ENCODE results near the gene C12orf43. TPM values are rescaled to one million over a fixed set of nuclear protein-coding genes. Genes with fewer than 3 reads are reported as not detected.

The C12orf43 gene
- total RNA-seq, 1 experiment from 2014 or later: 15.5 TPM

- DNase-seq (ENCODE audit: low spot score): no peak
Observed at GRCh38 chr12:120999191-121000120, 16.8 kb downstream of the C12orf43 start.

GRCh38 chr12:120998435-120998834, 17.9 kb downstream of the C12orf43 start:
- no peak for DNase-seq (ENCODE audit: low spot score)

DNA sequence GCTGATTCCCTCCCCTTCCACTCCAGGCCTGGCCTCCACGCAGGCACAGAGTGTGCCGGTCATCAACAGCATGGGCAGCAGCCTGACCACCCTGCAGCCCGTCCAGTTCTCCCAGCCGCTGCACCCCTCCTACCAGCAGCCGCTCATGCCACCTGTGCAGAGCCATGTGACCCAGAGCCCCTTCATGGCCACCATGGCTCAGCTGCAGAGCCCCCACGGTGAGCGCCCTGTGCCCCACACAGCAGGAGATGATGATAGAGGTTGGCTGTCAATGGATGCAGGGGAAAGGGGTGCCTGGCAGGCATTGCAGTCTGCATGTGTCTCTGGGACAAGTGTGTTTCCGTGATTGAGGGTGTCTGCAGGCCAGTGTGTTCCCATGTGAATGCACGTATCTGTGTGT, 18.8 kb downstream of the C12orf43 start:
- DNase-seq (ENCODE audit: low spot score): no peak

DNA sequence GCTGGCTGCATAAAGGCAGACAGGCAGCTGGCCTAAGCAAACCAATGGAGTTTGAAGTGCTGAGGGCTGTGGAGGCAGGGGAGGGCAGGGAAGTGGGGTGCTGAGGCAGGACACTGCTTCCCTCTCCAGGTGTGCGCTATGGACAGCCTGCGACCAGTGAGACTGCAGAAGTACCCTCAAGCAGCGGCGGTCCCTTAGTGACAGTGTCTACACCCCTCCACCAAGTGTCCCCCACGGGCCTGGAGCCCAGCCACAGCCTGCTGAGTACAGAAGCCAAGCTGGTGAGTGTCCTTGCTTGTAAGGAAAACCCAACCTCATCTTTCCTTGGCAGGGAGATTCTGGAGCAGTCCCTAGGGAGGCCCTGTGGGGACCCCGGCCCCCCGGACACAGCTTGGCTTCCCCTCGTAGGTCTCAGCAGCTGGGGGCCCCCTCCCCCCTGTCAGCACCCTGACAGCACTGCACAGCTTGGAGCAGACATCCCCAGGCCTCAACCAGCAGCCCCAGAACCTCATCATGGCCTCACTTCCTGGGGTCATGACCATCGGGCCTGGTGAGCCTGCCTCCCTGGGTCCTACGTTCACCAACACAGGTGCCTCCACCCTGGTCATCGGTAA, 20.0 kb downstream of the C12orf43 start:
- no peak for DNase-seq (ENCODE audit: low spot score)

DNA sequence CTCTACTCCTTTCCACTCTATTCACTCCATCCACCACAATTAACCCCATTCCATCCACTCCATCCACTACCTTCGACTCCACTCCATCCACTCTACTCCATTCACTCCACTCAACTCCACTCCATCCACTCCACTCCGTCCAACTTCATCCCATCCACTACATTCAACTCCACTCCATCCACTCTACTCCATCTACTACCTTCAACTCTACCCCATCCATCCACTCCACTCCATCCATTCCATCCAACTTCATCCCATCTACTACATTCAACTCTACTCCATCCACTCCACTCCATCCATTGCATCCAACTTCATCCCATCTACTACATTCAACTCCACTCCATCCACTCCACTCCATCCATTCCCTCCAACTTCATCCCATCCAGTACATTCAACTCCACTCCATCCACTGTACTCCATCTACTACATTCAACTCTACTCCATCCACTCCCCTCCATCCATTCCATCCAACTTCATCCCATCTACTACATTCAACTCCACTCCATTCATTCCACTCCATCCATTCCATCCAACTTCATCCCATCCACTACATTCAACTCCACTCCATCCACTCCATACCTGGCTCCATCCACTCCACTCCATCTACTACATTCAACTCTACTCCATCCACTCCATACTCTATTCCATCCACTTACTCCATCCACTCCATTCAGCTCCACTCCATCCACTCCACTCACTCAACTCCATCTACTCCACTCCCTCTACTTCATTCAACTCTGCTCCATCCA, 21.5 kb downstream of the C12orf43 start:
- DNase-seq (ENCODE audit: low spot score): no peak

GRCh38 chr12:120994059-120994458, 22.2 kb downstream of the C12orf43 start:
- DNase-seq (ENCODE audit: low spot score): no peak

GRCh38 chr12:120993496-120993895, 22.8 kb downstream of the C12orf43 start:
- DNase-seq (ENCODE audit: low spot score): no peak

GRCh38 chr12:120992989-120993388, 23.3 kb downstream of the C12orf43 start:
- DNase-seq (ENCODE audit: low spot score): no peak

GRCh38 chr12:120991965-120992364, 24.3 kb downstream of the C12orf43 start:
- DNase-seq (ENCODE audit: low spot score): no peak

GRCh38 chr12:120990487-120991055, 25.7 kb downstream of the C12orf43 start:
- no peak for DNase-seq (ENCODE audit: low spot score)

DNA sequence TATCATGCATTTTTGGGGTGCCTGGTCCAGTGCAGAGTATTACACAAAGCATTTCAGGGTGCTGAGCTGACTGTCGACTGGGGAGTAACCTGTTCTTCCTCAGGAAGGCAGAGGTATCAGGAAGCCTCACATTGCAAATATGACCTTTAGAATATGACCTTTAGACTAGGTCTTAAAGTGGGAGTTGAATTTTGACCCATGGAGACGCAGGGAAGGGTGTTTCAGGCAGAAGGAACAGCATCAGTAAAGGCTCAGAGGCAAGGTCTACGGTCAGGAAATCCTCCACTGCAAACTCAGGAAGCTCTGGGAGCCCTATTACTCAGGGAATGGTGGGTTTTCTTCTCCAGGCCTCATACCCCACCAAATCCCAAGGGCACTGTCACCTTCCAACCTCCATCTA, 26.6 kb downstream of the C12orf43 start:
- DNase-seq (ENCODE audit: low spot score): no peak

- DNase-seq (ENCODE audit: low spot score): no peak
Observed at GRCh38 chr12:120988658-120989057, 27.6 kb downstream of the C12orf43 start.

DNA sequence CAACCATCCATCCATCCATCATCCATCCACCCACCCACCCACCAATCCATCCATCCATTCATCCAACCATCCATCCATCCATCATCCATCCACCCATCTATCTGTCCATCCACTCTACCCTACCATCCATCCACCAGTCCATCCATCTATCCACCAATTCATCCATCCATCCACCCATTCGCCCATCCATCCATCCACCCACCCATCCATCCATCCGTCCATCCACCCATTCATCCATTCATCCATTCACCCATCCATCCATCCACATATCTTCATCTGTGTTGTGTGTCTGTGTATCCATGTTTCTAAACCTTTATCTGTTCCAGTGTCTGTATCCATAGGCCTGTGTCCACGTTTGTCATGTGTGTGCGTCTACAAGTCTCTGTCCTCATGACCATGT, 28.1 kb downstream of the C12orf43 start:
- no peak for DNase-seq (ENCODE audit: low spot score)

GRCh38 chr12:120984351-120984898, 31.9 kb downstream of the C12orf43 start:
- DNase-seq (ENCODE audit: low spot score): no peak

GRCh38 chr12:120983759-120984158, 32.5 kb downstream of the C12orf43 start:
- no peak for DNase-seq (ENCODE audit: low spot score)

GRCh38 chr12:120982659-120983058, 33.6 kb downstream of the C12orf43 start:
- no peak for DNase-seq (ENCODE audit: low spot score)

DNA sequence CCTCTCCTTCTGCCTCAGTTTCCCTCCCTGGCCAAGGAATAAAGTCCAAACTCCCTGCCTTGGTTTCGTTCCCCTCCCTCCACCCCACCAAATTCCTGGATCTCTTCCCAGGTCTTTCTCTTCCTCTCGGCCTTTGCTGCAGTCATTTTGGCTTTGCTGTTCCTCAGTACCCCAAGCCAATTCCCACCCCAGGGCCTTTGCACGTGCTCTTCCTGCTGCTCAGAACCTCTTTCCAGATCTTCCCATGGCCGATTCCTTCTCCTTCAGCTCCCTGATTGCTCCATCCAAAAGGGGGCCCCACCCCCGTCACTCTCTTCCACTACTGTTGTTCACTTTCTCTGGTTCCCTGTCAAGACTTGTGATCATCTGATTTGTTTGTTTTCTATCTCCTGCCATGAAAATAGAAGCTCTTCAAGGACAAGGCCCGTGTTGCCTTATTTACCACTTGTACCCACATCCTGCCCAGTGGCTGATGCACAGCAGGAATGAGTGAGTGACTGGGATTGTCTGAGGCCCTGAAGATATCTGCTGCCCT, 34.8 kb downstream of the C12orf43 start:
- DNase-seq (ENCODE audit: low spot score): no peak

GRCh38 chr12:120980800-120981368, 35.4 kb downstream of the C12orf43 start:
- DNase-seq (ENCODE audit: low spot score): no peak

- DNase-seq (ENCODE audit: low spot score): no peak
Observed at GRCh38 chr12:120979862-120980696, 36.2 kb downstream of the C12orf43 start.

- no peak for DNase-seq (ENCODE audit: low spot score)
Observed at GRCh38 chr12:120979220-120979861, 36.9 kb downstream of the C12orf43 start.
